IMR-90 (cell line): ENCODE measurements around the gene NAV2. TPM values are rescaled to one million over a fixed set of nuclear protein-coding genes. Genes with fewer than 3 reads are reported as not detected.
"Not testable (repeated sequence)": the region's sequence is repeated elsewhere in the genome, so short reads cannot be mapped to it uniquely, and the experiment has no call there.

Source experiments
- ATAC-seq: fragments of 200-7000 bp; cut with Tn5 transposase; 2 replicates; pipeline ENCODE4 v1.9.1; 2020; ENCODE audit warnings: low read depth, mild to moderate bottlenecking, moderate library complexity
- BruUV-seq: library from RNA; stranded (reverse); fragments of 400-500 nt; replicated peaks from 2 replicates; lab custom pipeline; 2021; lab: Mats Ljungman, UMichigan
- CTCF ChIA-PET: fragments of 300-600 bp; formaldehyde crosslinking; extraction: SDS; loops from one replicate; lab custom pipeline; 2021; ENCODE audit warnings: antibody characterized with exemption; lab: Yijun Ruan, JAX
- POLR2A ChIA-PET: fragments of 300-600 bp; sonication (Branson Sonifier 250); formaldehyde crosslinking; loops from one replicate; lab custom pipeline; 2022; ENCODE audit warnings: antibody characterized with exemption; ENCODE audit not compliant: unreplicated experiment; lab: Charles Lee
- DNase-seq: peaks from one replicate; pipeline ENCODE4 v3.0.0; 2013
- H2AFZ ChIP-seq: replicated peaks from 2 replicates; pipeline ENCODE3; 2013; ENCODE audit warnings: low read length, mild to moderate bottlenecking; ENCODE audit not compliant: poor library complexity
- H2AK5ac ChIP-seq: 2 replicates; pipeline ENCODE4 v1.6.1; 2013; ENCODE audit warnings: low read depth, low read length, inconsistent platforms
- H2AK9ac ChIP-seq: replicated peaks from 2 replicates; pipeline ENCODE3; 2013; ENCODE audit warnings: mild to moderate bottlenecking, low read depth, low read length, moderate library complexity; ENCODE audit not compliant: poor library complexity
- H2BK120ac ChIP-seq: 2 replicates; pipeline ENCODE4 v1.6.1; 2013; ENCODE audit warnings: low read depth, low read length, inconsistent platforms
- H2BK15ac ChIP-seq: 3 replicates; pipeline ENCODE4 v1.6.1; 2013; ENCODE audit warnings: low read depth, low read length, inconsistent platforms
- H2BK20ac ChIP-seq: 2 replicates; pipeline ENCODE4 v1.6.1; 2013; ENCODE audit warnings: low read depth, mild to moderate bottlenecking, inconsistent platforms, low read length, moderate library complexity
- H2BK5ac ChIP-seq: 2 replicates; pipeline ENCODE4 v1.6.1; 2013; ENCODE audit warnings: mild to moderate bottlenecking, low read depth, low read length, inconsistent platforms; ENCODE audit not compliant: poor library complexity, severe bottlenecking
- H3K14ac ChIP-seq: replicated peaks from 2 replicates; pipeline ENCODE4 v1.6.1; 2013; ENCODE audit warnings: low read depth, low read length, inconsistent platforms
- H3K18ac ChIP-seq: 2 replicates; pipeline ENCODE4 v1.6.1; 2013; ENCODE audit warnings: low read depth, low read length, control low read depth
- H3K23ac ChIP-seq: 2 replicates; pipeline ENCODE4 v1.6.1; 2013; ENCODE audit warnings: low read depth, low read length, inconsistent platforms
- H3K27ac ChIP-seq: 2 replicates; pipeline ENCODE4 v1.5.1; 2013; ENCODE audit warnings: mild to moderate bottlenecking, control low read depth, low read length; ENCODE audit not compliant: insufficient read depth
- H3K27me3 ChIP-seq: 2 replicates; pipeline ENCODE4 v1.6.1; 2013; ENCODE audit warnings: low read length; ENCODE audit not compliant: control insufficient read depth, insufficient read depth
- H3K36me3 ChIP-seq: 2 replicates; pipeline ENCODE4 v1.6.1; 2013; ENCODE audit warnings: low read length, mixed read lengths; ENCODE audit not compliant: control insufficient read depth, insufficient read depth
- H3K4ac ChIP-seq: 2 replicates; pipeline ENCODE4 v1.6.1; 2013; ENCODE audit warnings: low read depth, low read length, inconsistent platforms
- H3K4me1 ChIP-seq: 2 replicates; pipeline ENCODE4 v1.6.1; 2013; ENCODE audit warnings: low read length, mixed read lengths; ENCODE audit not compliant: control insufficient read depth, insufficient read depth
- H3K4me2 ChIP-seq: 2 replicates; pipeline ENCODE4 v1.6.1; 2013; ENCODE audit warnings: low read depth, mild to moderate bottlenecking, control low read depth, low read length, moderate library complexity
- H3K4me3 ChIP-seq: 2 replicates; pipeline ENCODE4 v1.5.1; 2013; ENCODE audit warnings: low read depth, mild to moderate bottlenecking, control low read depth, low read length, moderate library complexity; ENCODE audit not compliant: insufficient read depth
- H3K56ac ChIP-seq: 2 replicates; pipeline ENCODE4 v1.6.1; 2013; ENCODE audit warnings: low read length, inconsistent platforms; ENCODE audit not compliant: insufficient read depth; ENCODE audit errors: extremely low read depth
- H3K79me1 ChIP-seq, 2 experiments: 2 replicates each; pipeline ENCODE4 v1.6.1; 2013; ENCODE audit warnings: low read length in 2 of 2, inconsistent platforms in 1 of 2, low read depth in 1 of 2
- H3K9ac ChIP-seq: 2 replicates; pipeline ENCODE4 v1.6.1; 2013; ENCODE audit warnings: low read depth, low read length, control low read depth
- H3K9me1 ChIP-seq: 2 replicates; pipeline ENCODE4 v1.6.1; 2013; ENCODE audit warnings: low read length, inconsistent platforms; ENCODE audit not compliant: insufficient read depth
- H3K9me3 ChIP-seq: 2 replicates; pipeline ENCODE4 v1.6.1; 2013; ENCODE audit warnings: low read length; ENCODE audit not compliant: control insufficient read depth, insufficient read depth
- H4K20me1 ChIP-seq: 2 replicates; pipeline ENCODE4 v1.6.1; 2013; ENCODE audit warnings: low read length, inconsistent platforms; ENCODE audit not compliant: insufficient read depth
- H4K5ac ChIP-seq: 2 replicates; pipeline ENCODE4 v1.6.1; 2013; ENCODE audit warnings: mild to moderate bottlenecking, low read depth, low read length, control low read depth
- H4K8ac ChIP-seq, 2 experiments: 2 replicates each; pipeline ENCODE4 v1.6.1; 2013; ENCODE audit warnings: low read depth in 2 of 2, low read length in 2 of 2, control low read depth in 1 of 2, inconsistent platforms in 1 of 2
- H4K91ac ChIP-seq: 2 replicates; pipeline ENCODE4 v1.6.1; 2013; ENCODE audit warnings: low read depth, low read length, inconsistent platforms; ENCODE audit not compliant: insufficient read depth
- BHLHE40 ChIP-seq: fragments of 150-350 bp; IDR thresholded peaks from 2 replicates; pipeline ENCODE4 v1.6.1; 2016; ENCODE audit warnings: mild to moderate bottlenecking, low read depth, low read length
- MAZ ChIP-seq: IDR thresholded peaks from 2 replicates; pipeline ENCODE4 v1.6.1; 2012; ENCODE audit warnings: low read depth, mild to moderate bottlenecking, low read length, improper control_type of control experiment, moderate library complexity, borderline replicate concordance
- MXI1 ChIP-seq: IDR thresholded peaks from 2 replicates; pipeline ENCODE4 v1.6.1; 2012; ENCODE audit warnings: low read depth, mild to moderate bottlenecking, low read length, moderate library complexity, borderline replicate concordance
- RFX5 ChIP-seq: IDR thresholded peaks from 2 replicates; pipeline ENCODE4 v1.8.0; 2012; ENCODE audit warnings: low read depth, mild to moderate bottlenecking, low read length, moderate library complexity
- SMC3 ChIP-seq: fragments of 150-350 bp; IDR thresholded peaks from 2 replicates; pipeline ENCODE4 v1.6.1; 2016; ENCODE audit warnings: low read depth, mild to moderate bottlenecking, antibody characterized with exemption, low read length, moderate library complexity
- USF2 ChIP-seq: fragments of 150-350 bp; IDR thresholded peaks from 2 replicates; pipeline ENCODE4 v1.6.1; 2017; ENCODE audit warnings: mild to moderate bottlenecking, antibody characterized with exemption, low read length, low read depth
- WGBS, 2 experiments: methylation state at CpG; one replicate each; pipeline versions ENCODE4 v1.1.5 to v1.1.7; 2013; ENCODE audit warnings: missing lambda C conversion rate in 2 of 2; ENCODE audit not compliant: insufficient read length in 1 of 2; ENCODE audit errors: extremely low coverage in 2 of 2; 5-methylcytosine and 5-hydroxymethylcytosine counted together
- dilution Hi-C: fragments of 300-500 bp; cut with HindIII; formaldehyde crosslinking; loops from one replicate; pipeline ENCODE4 v1.14.3; 2018; ENCODE audit warnings: low sequenced_read_pairs; ENCODE audit not compliant: unreplicated experiment
- in situ Hi-C: fragments of 300-500 bp; cut with MboI; formaldehyde crosslinking; loops from 3 replicates; pipeline ENCODE4 v1.14.3; 2019; ENCODE audit warnings: low sequenced_read_pairs, inconsistent platforms, mixed read lengths
- intact Hi-C: fragments of 100-400 bp; cut with micrococcal nuclease; formaldehyde crosslinking; loops from 2 replicates; pipeline ENCODE4 v1.10.0; 2022
- polyA plus RNA-seq, 3 experiments: library from polyadenylated mRNA; depleted of rRNA; stranded (reverse); fragments of >200 nt; gene quantifications; 2 replicates each; pipeline ENCODE4 v1.2.3, GENCODE V29; 2012; ENCODE audit warnings: low replicate concordance in 1 of 3
- total RNA-seq: library from RNA; depleted of rRNA; stranded (reverse); fragments of >200 nt; gene quantifications from 2 replicates; pipeline ENCODE4 v1.2.3, GENCODE V29; 2012
- TF ChIP-seq, protein P1 (sequence below): fragments of 150-350 bp; IDR thresholded peaks from 2 replicates; pipeline ENCODE4 v1.6.1; 2016; ENCODE audit warnings: low read depth, mild to moderate bottlenecking, low read length, moderate library complexity, borderline replicate concordance

NAV2 gene
- total and polyA plus RNA-seq, 2 of the 4 experiments (the other 2 are of a cell fraction), result 4.5 to 12.6 TPM

DNA sequence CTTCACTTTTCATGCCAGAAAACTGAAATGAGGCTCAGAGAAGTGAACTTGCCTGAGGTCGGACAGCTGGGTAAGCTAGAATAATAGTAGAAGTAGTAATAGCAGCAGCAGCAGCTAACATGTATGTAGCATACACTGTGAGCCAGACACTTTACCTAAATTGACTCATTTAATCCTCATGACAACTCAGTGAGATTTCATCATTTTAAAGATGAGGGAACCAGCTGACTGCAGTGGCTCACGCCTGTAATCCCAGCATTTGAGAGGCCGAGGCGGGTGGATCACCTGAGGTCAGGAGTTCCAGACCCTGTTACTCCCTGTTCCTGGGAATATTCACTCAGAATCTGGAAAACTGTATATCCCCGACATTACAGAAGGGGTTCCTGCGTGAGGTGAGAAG is 293.1 kb downstream of the NAV2 start:
- no peak for DNase-seq
- H2BK120ac ChIP-seq, result no peak overlapping the region
- TF ChIP-seq MAZ, result no peak
- TF ChIP-seq USF2, result no peak
- no peak for TF ChIP-seq RFX5
- TF ChIP-seq MXI1, result no peak
- TF ChIP-seq, protein P1, sequence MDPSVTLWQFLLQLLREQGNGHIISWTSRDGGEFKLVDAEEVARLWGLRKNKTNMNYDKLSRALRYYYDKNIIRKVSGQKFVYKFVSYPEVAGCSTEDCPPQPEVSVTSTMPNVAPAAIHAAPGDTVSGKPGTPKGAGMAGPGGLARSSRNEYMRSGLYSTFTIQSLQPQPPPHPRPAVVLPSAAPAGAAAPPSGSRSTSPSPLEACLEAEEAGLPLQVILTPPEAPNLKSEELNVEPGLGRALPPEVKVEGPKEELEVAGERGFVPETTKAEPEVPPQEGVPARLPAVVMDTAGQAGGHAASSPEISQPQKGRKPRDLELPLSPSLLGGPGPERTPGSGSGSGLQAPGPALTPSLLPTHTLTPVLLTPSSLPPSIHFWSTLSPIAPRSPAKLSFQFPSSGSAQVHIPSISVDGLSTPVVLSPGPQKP, result no peak
- TF ChIP-seq BHLHE40, result no peak
- no peak for TF ChIP-seq SMC3
- H3K4me3 ChIP-seq, result no peak overlapping the region
- H4K8ac ChIP-seq, result no peak overlapping the region
- H2BK15ac ChIP-seq, result no peak overlapping the region
- no peak overlapping the region for H2BK20ac ChIP-seq
- H2AK9ac ChIP-seq, result no peak overlapping the region
- no TSS peak for BruUV-seq
- no peak overlapping the region for H3K4ac ChIP-seq
- no peak overlapping the region for H2BK5ac ChIP-seq
- in situ Hi-C loops, result no loop called here
- no peak overlapping the region for H3K23ac ChIP-seq
- no peak overlapping the region for H3K18ac ChIP-seq
- ATAC-seq, result no peak
- H3K9me1 ChIP-seq, result no peaks in the 10 kb centered on the region
- no peaks in the 10 kb centered on the region for H3K27me3 ChIP-seq
- H4K91ac ChIP-seq, result no peak overlapping the region
- POLR2A ChIA-PET, result no interaction called here
- H3K36me3 ChIP-seq, result no peaks in the 10 kb centered on the region
- H2AFZ ChIP-seq, result no peak overlapping the region
- no peak overlapping the region for H3K9ac ChIP-seq
- H3K9me3 ChIP-seq, result no peaks in the 10 kb centered on the region
- intact Hi-C loops, result no loop called here
- H3K14ac ChIP-seq, result no peak overlapping the region
- CTCF ChIA-PET, result interaction anchor here (0.7 kb wide), 1 partner anchor 1158 kb away, joined by 6 read pairs; no protein-coding TSS in a partner anchor
- H3K27ac ChIP-seq, result no peak overlapping the region
- H3K4me1 ChIP-seq, result no peaks in the 10 kb centered on the region
- H4K5ac ChIP-seq, result no peak overlapping the region
- no peak overlapping the region for H2AK5ac ChIP-seq
- dilution Hi-C loops, result no loop called here
- no CpG with 5 or more reads among the region's 6 CpGs for WGBS, 2 experiments
- H4K20me1 ChIP-seq, result no peaks in the 10 kb centered on the region
- no peak overlapping the region for H3K4me2 ChIP-seq
- no peak overlapping the region for H3K56ac ChIP-seq
- peaks cover 4 to 15% of the 10 kb centered on the region in 2 experiments; a peak in 2 of 4 replicates for H3K79me1 ChIP-seq

GRCh38 chr11:20006618-20007017 is 294.0 kb downstream of the NAV2 start:
- CTCF ChIA-PET, dilution Hi-C loops, H3K4ac ChIP-seq: not testable (repeated sequence)

More at GRCh38 chr11:20006618-20007017, 294.0 kb downstream of the NAV2 start:
- H3K4me3 ChIP-seq, H2BK5ac ChIP-seq, H3K4me2 ChIP-seq, H2AFZ ChIP-seq, H2BK120ac ChIP-seq, H3K27me3 ChIP-seq, H3K56ac ChIP-seq, H3K23ac ChIP-seq, H3K9me3 ChIP-seq, H3K9me1 ChIP-seq, intact Hi-C loops, H3K27ac ChIP-seq, H2BK20ac ChIP-seq, ATAC-seq, DNase-seq, H4K20me1 ChIP-seq, H2BK15ac ChIP-seq, H3K9ac ChIP-seq, H3K4me1 ChIP-seq, H3K14ac ChIP-seq, H3K18ac ChIP-seq, H4K91ac ChIP-seq, BruUV-seq, H2AK9ac ChIP-seq, H4K8ac ChIP-seq, H2AK5ac ChIP-seq, H3K36me3 ChIP-seq, H4K5ac ChIP-seq, in situ Hi-C loops: not testable (repeated sequence)
- no CpG with 5 or more reads among the region's 2 CpGs for WGBS, 2 experiments
- H3K79me1 ChIP-seq, result peaks cover 4 to 15% of the 10 kb centered on the region in 2 experiments; a peak in 2 of 4 replicates
- POLR2A ChIA-PET, result interaction anchor here (0.6 kb wide), 1 partner anchor 29 kb away, joined by 3 read pairs; no protein-coding TSS in a partner anchor
